GM04503 (cell line): ENCODE data around the gene POLE.

Experiments
- DNase-seq: peaks from one replicate; pipeline ENCODE4 v3.0.0-alpha.2; 2012; ENCODE audit warnings: low read depth

POLE gene

GRCh38 chr12:132677492-132677891 lies 9.7 kb downstream of the POLE start:
- DNase-seq = no peak

DNA sequence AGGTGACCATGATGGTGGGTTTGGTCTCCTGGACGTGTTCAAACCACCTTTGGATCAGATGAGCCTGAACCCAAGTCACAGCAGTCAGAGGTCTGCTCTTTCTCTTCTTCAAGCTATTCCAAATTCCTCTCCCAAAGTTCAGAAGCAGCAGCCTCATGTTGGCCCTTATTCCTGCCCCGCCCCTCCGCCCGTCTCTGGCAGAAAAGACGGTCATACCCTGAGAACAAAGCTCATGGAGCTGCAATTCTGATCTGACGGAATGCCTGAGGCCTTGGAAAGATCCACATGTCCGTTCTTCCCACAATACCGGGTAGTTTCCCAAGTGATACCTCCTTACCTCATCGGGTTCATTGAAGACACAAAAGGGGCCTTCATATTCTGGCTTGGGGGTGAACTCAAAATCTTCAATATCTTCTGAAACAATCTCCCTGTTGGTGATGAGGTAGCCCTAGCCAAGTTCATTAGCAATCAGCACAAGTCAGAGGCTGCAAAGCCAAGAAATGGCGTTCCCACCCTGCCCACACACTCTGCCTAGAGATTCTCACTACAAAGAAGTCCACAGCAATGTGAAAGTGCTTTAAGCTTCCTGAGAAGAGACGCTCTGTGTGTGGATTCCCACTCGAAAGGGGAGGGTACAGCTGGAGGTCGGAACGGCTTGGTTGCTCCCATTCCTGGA lies 11.2 kb downstream of the POLE start:
- DNase-seq = no peak

DNA sequence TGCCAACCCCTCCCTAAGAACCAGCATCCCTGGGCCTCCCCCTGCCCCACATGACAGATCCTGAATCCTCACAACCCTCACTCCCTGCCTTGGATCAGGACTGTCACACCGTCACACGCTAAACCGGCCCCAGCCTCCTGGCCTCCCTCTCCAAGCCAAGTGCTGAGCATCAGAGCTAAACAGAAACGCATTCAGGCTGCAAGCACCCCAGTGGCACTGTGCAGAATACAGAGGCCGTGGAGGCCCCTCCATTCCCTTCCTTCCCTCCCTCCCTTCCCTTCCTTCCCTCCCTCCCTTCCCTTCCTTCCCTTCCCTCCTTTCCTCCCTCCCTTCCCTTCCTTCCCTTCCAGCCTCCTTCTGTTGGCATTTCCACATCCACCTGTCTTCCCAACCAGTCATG lies 12.6 kb downstream of the POLE start:
- DNase-seq = no peak

GRCh38 chr12:132673288-132674179 lies 13.6 kb downstream of the POLE start:
- no peak for DNase-seq

- DNase-seq = no peak
These were observed 14.5 kb downstream of the POLE start for GRCh38 chr12:132672678-132673077.

DNA sequence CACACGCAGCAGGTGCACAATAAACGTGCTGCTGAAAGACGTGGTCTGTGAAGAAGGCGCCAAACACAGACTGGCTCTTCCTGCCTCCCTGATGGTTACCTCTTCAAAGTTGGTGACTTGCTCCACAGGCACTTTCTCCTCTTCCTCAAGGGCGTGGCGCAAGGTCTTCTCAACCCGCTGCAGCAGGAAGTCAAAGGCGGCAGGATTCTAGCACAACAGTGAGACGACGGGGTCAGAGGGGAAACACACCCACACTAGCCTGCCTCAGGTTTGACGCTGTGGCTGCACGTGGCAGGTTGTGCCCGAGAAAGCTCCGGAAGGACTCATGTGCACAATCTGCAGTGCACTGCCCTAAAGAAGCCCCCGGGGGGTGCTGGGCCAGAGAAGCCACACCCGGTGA lies 15.0 kb downstream of the POLE start:
- DNase-seq = no peak

GRCh38 chr12:132669166-132669879 lies 17.8 kb downstream of the POLE start:
- DNase-seq = no peak

DNA sequence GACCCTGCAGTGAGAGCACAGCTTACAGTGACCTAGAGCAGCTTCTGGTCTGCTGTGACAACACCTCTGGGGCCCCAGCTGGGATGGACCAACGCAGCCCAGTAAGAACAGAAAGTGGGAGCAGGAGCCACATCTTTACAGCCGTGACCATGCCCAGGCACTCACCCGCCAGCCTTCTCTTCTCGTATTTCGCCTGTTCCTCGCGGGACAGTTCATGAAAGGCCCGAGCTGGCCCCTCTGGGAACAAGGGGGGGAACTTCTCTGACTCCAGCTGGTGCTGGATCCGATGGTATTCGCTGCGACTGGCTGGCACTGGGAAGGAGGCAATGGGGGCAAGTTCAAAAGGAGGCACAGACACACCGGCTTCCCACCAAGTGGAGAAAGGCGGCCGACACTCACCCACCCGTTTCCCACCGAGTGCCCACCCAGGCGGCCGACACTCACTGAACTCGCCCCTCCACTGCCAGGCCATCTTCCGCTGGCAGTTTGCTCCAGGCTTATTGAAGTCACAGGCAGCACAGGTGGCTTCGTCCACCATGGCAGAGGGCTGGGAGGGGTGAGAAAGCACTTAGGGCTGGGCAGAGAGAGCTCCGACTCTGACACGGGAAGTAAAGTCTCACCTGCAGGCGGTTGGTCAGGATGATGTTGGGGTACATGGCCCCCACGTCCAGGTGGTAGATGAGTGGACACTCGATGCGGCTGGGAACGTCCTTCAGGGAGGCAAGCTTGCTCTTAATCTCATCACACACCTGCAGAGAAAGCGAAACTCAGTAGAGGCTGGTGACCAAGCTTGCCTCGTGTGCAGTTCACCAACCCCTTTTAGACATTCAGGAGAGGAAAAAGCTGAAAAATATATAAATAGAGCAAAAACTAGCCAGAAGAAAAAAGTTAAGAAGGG lies 18.7 kb downstream of the POLE start:
- DNase-seq = no peak

DNA sequence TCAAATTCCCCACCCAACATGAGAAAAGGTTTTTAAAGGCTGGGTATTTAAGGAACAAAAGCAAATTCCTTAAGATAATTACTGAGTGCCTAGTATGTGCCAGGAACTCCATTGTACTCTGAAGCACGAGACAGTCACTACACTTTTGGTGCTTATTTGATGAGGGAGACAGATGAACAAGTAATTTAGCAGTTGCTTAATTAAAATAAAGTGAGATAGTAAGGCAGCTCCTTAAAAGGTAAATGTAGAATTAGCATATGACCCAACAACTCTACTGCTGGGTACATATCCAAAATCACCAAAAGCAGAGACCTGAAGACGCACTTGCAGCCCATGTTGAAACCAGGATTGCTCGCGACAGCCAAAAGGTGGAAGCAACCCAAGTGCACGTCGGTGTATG lies 21.3 kb downstream of the POLE start:
- no peak for DNase-seq

DNA sequence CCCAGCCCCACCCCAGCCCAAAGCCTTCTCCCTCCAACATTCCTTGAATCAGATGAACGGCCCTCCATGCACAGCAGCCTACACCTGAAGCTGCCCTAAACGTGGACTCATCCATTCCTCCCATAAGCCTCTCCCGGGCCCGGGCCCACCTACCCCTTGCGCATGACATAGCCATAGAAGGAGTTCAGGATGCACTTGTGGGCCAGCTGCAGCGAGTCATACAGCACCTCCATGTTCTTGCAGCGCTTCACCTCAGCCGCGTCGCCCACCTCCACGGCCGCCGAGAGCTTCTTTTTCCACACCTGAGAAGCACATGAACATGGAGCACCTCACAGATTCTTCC lies 22.0 kb downstream of the POLE start:
- no peak for DNase-seq

- DNase-seq = no peak
These were observed 22.7 kb downstream of the POLE start for GRCh38 chr12:132664206-132665148.

GRCh38 chr12:132662901-132663755 lies 24.0 kb downstream of the POLE start:
- DNase-seq = no peak

GRCh38 chr12:132661972-132662371 lies 25.2 kb downstream of the POLE start:
- DNase-seq = no peak

GRCh38 chr12:132660996-132661395 lies 26.1 kb downstream of the POLE start:
- no peak for DNase-seq

- DNase-seq = no peak
These were observed 27.1 kb downstream of the POLE start for GRCh38 chr12:132660052-132660451.

GRCh38 chr12:132659146-132659545 lies 28.0 kb downstream of the POLE start:
- DNase-seq = no peak

DNA sequence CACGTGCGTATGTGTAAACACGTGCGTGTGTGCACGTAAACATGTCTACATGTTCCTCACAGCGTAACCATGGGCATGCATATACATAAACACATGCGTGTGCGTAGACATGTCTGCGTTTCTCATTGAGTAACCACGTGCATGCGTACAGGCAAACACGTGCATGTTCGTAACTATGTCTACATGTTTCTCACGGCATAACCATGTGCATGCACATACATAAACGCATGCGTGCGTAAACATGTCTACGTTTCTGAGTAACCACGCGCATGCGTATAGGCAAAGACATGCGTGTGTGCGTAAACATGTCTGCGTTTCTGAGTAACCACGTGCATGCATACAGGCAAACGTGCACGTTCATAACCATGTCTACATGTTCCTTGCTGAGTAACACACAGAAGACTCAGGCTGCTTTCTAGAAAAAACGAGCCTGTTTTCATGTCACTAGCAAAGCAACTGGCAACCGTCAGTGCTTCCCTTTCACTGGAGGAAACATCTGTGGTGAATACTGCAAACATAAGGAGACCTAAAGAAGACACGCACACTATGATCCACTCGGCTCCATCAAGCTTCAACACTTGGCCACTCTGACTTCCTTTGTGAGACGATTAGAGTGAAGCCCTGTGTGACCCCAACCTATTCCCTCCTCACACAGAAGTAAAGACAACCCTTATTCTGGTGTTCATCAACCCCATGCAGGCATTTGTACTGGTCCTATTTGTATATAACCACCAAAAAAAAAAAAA lies 28.8 kb downstream of the POLE start:
- DNase-seq = no peak

DNA sequence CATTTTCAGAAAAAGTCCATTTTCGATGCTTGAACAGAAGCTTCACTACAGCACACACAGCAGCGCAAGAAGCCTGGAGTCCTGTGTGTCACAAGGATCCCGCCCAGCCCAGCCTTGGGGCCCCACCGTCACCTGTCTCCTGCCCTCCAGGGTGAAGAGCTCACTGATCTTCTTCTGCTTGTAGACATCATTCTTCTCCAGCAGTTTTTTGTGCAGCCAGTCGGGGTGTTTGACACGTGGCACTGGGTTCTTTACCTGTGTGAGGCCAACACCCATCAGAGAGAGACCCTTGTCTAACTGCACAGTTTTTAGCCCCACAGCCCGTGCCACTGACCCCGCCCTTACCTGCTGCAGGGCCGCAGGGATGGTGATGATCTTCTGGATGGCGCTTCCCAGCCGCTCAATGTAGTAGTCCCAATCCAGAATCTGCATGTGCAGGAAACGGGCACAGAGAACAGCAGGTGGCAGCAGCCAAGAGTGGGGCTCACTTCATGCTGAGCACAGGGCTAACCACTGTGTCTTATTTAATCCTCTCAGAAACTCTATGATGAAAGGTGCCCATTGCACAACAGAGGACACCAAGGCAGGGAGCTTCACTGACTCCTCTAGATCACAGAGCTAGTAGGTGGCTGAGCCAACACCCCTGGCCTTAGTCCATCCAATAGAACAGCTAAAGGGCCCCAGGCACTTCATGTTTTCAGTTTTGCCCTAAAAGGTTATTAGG lies 30.0 kb downstream of the POLE start:
- no peak for DNase-seq
